Omental fat pad (tissue), 4 donors: ENCODE measurements around the gene GJA4. TPM values are rescaled to one million over a fixed set of nuclear protein-coding genes. Genes with fewer than 3 reads are reported as not detected.

ENCODE experiments used
- ATAC-seq: fragments of 150-250 bp; one replicate; pipeline ENCODE4 v1.9.1; 2016; ENCODE audit warnings: mild to moderate bottlenecking, moderate library complexity; ENCODE audit not compliant: low FRiP score
- DNase-seq: peaks from one replicate; pipeline ENCODE4 v3.0.0-alpha.2; 2019; ENCODE audit warnings: low spot score
- CTCF ChIP-seq, 3 donors: fragments of 450-650 bp; IDR thresholded peaks; one replicate each; pipeline ENCODE4 v1.5.1; 2016 to 2017; ENCODE audit warnings: antibody characterized with exemption in 3 of 3, mild to moderate bottlenecking in 3 of 3, moderate library complexity in 2 of 3
- total RNA-seq, 4 donors: library from RNA; depleted of rRNA; stranded (reverse); fragments of >200 nt; gene quantifications; one replicate each; pipeline ENCODE4 v1.1.0, GENCODE V29; 2016

Gene GJA4
- total RNA-seq, 4 donors from 2014 or later, result 20.4 to 101 (median 45.3) TPM

- TF ChIP-seq CTCF (IDR thresholded peaks at IDR 0.05), result no peak
- DNase-seq, result no peak
- no peak for ATAC-seq
Measured at GRCh38 chr1:34778381-34778780, 14.4 kb upstream of the GJA4 start.

GRCh38 chr1:34779005-34779404, 13.8 kb upstream of the GJA4 start:
- no peak for ATAC-seq
- no peak for TF ChIP-seq CTCF (IDR thresholded peaks at IDR 0.05)
- DNase-seq, result no peak

- DNase-seq, result no peak
- TF ChIP-seq CTCF (IDR thresholded peaks at IDR 0.05), result no peak
- no peak for ATAC-seq
Measured at GRCh38 chr1:34779526-34779925, 13.3 kb upstream of the GJA4 start.

- TF ChIP-seq CTCF (IDR thresholded peaks at IDR 0.05), result no peak
- no peak for ATAC-seq
- DNase-seq, result no peak
Measured at GRCh38 chr1:34779962-34780361, 12.8 kb upstream of the GJA4 start.

GRCh38 chr1:34780528-34780927, 12.3 kb upstream of the GJA4 start:
- no peak for TF ChIP-seq CTCF (IDR thresholded peaks at IDR 0.05)
- DNase-seq (no peak), ATAC-seq (no peak)

- TF ChIP-seq CTCF (IDR thresholded peaks at IDR 0.05), result no peak
- no peak for ATAC-seq
Measured at GRCh38 chr1:34781071-34781843, 11.5 kb upstream of the GJA4 start, which contains the start of gene GJB3. GJB3 (plus strand) TSS chr1:34781214; CDS start chr1:34784763, 3,549 bp downstream.

GRCh38 chr1:34781844-34782391, 10.9 kb upstream of the GJA4 start:
- no peak for ATAC-seq
- TF ChIP-seq CTCF (IDR thresholded peaks at IDR 0.05), result no peak
- no peak for DNase-seq

More at GRCh38 chr1:34781071-34781843, 11.5 kb upstream of the GJA4 start, which contains the start of gene GJB3:
- DNase-seq, result no peak
